DOHH2 (cell line): ENCODE results near the gene MED31.

Experiments
- EZH2phosphoT487 ChIP-seq: fragments of 200-600 bp; sonication (generic); IDR thresholded peaks from 2 replicates; pipeline ENCODE4 v1.6.1; 2017; ENCODE audit warnings: borderline replicate concordance, mild to moderate bottlenecking, antibody characterized with exemption, low read length, moderate library complexity, mixed read lengths
- TF ChIP-seq, protein P1 (sequence below): fragments of 200-600 bp; sonication (generic); IDR thresholded peaks from one replicate; pipeline ENCODE4 v1.5.1; 2014; ENCODE audit warnings: antibody characterized with exemption, mild to moderate bottlenecking, low read depth, low read length; ENCODE audit not compliant: poor library complexity, severe bottlenecking

DNA sequence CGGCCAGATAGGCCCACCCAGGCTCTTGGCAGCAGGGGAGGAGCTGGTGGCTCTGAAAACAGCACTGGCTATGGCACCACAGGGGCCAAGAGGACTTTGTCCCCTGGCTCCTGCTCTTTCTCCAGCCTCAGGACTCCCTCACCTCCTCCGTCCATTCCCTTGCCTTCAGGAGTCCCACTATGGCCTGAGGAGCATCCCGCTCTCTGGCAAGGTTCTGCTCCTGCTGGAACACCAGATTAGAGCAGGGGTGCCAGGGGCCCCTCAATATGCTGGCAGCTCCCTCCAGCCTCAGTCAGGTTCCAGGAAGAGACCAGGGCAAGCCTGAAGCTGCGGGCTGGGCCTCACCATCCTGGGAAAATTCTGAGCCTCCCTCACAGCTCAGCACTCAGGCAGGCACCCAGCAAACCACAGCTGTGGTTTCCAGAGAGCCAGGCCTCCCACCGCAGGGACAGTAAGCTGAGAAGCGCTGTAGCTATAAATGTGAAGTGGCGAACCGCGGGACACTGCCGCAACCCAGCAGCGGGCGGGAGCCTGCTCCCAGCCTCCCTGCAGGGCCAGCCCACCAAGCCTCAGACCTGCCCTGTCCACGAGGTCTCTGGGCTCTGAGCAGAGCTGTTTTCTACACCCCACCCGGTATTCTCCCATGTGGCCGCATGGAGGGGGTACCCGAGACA, 25.9 kb upstream of the MED31 start:
- TF ChIP-seq, protein P1, sequence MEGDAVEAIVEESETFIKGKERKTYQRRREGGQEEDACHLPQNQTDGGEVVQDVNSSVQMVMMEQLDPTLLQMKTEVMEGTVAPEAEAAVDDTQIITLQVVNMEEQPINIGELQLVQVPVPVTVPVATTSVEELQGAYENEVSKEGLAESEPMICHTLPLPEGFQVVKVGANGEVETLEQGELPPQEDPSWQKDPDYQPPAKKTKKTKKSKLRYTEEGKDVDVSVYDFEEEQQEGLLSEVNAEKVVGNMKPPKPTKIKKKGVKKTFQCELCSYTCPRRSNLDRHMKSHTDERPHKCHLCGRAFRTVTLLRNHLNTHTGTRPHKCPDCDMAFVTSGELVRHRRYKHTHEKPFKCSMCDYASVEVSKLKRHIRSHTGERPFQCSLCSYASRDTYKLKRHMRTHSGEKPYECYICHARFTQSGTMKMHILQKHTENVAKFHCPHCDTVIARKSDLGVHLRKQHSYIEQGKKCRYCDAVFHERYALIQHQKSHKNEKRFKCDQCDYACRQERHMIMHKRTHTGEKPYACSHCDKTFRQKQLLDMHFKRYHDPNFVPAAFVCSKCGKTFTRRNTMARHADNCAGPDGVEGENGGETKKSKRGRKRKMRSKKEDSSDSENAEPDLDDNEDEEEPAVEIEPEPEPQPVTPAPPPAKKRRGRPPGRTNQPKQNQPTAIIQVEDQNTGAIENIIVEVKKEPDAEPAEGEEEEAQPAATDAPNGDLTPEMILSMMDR: no peak
- TF ChIP-seq EZH2phosphoT487: no peak
